ENCODE results near the gene IDNK.

Gene IDNK

DNA sequence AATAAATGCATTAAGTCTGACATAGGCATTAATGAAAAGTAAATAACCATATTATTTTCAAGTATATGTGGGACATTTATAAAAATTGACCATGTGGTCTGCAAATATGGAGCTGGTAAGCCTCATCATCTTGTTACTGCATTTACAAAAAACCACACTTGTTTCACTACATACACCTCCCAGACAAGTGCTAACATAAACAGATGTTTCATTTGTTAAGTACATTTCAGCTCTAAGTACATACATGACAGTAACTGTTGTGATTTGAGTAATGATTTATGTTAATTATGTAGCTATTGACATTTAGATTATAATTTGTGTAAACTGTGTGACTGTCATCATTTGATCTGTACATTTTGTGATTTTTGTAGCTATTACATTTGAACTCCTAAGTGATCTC, 13.9 kb downstream of the IDNK start:
- no peak for DNase-seq

DNA sequence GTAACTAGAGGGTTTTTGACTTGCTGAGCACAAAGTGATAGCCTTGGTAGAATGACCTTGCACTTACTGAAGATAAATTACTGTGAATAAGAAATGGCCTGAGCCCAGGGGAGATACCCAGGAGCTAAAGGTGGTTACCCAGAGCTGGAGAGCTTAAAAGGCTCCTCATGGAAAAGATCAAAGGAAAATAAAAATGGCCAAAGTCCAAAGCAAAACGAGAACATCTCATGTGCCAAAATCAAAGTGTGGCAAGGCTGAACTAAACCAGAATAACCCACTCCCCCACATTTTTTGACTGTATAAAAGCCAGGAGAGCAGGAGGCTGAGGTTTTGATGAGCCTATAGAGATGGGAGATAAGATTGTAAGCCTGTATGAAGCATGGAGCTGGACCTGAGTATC, 14.4 kb downstream of the IDNK start:
- no peak for DNase-seq

DNA sequence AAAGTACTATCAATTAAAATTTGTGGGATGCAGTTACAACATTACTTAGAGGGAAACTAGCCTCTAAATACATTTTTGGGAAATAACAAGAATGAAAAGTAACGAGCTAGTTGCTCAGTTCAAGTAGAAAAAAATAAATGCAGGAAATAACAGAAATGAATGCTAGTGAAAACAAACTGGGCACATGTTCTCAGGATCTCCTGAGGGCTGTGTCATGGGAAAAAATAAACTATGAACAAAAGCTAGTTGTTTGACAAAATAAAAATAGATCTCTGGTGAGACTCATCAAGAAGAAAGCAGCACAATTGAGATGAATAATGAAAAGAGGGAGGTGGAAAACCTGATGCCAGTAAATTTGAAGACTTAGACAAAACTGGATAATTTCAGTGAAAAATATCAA, 16.3 kb downstream of the IDNK start:
- DNase-seq: no peak

DNA sequence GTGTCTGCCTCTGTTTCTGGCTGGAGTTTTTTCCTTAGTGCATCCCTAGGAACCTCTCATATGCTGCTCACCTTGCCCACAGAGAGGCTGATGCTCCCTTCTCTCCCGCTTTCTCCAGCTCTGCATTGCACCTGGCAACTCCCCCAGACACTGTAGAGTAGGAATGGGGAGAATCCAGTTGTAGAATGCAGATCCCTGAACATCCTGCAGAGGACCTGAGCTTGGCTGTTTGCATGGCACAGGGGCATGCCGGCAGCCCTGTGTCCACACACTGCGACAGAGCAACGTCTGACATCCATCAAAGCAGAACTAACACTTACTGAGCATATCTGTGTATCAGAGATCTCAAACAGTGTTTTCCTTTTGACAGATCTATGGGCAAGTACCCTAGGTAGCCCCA, 19.9 kb downstream of the IDNK start:
- DNase-seq: no peak

DNA sequence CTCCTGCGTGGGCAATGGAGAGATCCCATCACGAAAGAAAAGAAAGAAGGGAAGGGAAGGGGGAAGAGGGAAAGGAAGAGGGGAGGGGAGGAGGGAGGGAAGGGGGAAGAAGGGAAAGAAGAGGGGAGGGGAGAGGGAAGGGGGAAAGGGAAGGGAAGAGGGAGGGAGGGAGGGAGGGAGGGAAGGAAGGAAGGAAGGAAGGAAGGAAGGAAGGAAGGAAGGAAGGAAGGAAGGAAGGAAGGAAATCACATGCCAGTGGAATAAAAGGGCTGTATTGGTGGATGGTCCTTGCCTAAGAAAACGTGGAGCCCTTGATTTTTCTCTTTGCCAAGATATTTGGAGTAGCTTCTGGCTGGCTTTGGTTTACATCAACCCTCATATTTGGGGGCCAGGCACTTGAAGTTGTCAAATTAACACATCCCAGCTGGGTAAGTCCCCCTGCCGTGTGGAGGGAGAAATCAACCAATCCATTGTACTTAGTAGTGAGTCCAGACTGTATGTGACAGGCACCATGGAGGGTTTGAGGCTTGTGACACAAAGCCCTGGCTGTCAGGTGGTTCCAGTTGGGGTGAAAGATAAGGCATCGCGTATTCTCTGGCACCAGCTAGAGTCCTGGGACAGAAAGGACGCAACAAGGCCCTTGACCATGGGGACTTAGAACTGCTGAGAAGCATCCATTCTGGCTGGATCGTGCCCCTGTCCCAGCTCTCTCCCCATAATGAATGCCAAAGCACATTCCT, 23.7 kb downstream of the IDNK start:
- DNase-seq: no peak

DNA sequence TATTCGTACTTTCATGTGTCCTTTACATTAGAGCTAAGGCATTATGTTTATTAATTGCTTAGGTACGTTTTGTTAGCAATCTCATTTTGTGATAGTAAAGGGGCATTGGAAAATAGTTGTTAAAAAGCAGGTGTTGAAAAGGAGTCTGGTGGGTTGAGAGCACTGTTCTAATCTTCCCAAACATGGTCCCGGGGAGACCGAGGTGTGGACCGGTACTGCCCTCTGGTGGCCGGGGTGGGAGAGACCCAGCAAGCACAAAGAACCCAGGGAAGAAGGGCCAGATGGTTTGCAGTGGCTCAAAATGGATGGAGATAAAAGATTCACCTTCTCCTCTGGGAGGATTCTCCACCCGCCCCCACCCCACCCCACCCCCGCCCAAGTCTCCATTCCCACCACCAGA, 26.1 kb downstream of the IDNK start:
- peak; percentile 30 for DNase-seq

DNA sequence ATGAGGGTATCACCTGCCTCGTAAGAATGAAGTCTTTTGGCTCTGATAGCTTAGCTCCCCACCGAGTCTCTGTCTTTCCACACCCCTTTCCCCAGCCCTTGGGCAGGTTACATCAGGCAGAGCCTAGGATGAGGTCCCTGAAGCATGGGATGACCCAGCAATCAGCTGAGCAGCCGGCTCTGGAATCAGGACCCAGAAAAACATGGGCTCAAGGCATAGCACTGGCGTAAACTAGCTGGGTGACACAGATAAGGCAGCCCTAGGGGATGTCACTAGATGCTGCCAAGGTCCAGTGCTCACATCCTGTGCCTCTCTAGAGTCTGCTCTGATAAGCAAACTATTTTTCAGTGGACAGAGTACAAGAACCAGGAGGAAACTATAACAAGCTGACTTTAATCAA, 26.6 kb downstream of the IDNK start:
- DNase-seq: no peak

DNA sequence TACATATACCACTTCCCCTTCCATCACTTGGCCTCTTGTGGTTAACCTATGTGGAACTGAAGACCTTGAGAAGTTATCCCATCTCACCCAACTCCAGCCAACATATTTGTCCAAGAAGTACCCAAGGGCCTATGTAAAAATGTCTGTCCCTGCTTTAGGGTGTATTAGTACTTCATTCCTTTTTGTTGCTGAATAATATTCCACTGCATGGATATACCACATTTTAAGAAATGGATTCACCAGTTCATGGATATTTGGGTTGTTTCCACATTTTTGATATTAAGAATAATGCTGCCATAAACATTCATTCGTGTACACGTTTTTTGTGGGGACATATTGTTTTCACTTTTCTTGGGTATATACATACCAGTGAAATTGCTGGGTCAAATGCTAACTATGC, 28.6 kb downstream of the IDNK start:
- no peak for DNase-seq

DNA sequence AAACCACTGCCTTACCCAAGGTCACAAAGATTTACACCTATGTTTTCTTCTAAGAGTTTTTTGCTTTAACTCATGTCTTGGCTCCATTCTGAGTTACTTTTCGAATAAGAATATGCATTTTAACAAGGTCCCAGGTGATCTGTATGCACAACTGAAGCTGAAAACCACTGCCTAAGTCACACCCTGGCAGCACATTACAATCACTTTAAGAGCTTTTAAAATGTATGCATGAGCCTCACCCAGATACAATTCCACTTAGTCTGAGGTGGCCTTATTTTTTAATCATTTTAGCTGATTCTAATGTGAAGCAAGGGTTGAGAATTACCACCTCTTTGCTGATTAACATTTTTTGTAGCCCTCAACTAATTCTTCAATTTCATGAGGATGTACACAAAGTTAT, 29.5 kb downstream of the IDNK start:
- no peak for DNase-seq

DNA sequence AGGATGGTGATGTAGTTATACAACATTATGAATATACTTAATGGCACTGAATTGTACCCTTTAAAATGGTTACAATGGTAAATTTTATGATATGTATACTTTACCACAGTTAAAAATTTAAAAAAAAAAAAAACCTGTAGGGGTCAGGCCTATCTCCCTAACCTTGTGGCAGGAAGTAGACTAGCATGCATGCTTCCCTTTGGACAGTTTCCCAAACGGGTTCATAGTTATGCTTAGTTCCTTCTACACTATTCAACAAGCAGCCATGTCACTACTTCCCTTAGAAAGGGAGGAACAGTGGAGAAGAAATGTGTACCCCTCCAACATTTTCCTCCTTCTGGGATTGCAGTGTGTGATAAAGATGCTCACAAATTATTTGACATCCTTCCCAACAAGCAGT, 32.5 kb downstream of the IDNK start:
- DNase-seq: no peak

DNA sequence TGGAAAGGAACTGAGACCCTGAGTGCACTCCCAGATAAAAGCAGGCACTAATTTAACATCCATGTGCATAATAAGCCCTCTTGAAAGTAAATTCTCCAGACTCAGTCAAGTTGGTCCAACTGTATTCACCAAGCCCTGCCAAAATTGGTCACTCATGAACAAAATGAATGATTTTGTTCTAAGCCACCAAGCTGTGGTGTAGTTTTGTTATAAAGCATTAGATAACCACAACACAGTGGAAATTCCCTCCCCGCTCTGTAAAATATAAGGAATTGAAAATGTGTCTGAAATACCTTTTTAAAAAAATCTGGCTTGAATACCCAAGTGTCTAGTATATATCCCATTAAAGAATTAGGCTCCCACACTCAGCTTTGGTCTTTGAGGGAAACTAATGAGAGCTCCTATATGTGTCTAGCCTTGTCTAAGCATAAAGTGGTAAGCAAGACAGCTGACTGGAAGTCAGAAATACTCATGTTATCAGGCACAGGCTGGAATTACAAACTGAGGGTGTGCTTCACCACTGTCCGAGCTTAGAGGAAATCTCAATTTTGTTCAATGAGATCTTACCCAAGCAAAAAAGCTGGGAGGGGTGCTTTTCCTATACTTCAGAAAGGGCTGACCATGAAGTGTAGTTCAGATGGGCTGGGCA, 33.2 kb downstream of the IDNK start:
- DNase-seq: no peak

DNA sequence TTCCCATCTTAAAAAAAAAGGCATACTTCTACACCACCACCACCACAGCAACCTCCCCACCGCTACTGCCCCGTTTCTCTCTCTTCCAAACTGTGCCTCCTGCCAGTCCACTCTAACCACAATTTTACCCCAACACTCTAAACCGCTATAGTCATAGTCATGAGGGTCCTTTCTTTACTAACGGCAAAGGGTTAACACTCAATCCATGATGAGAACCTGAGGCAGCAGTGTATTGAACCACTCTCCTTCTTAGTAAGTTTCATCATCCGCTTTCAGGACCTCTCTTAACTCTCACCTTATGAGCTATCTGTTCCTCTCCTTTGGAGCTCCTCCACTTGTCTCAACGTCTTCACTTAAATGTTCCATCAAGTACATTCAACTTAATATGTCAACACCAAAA, 34.0 kb downstream of the IDNK start:
- DNase-seq: no peak

DNA sequence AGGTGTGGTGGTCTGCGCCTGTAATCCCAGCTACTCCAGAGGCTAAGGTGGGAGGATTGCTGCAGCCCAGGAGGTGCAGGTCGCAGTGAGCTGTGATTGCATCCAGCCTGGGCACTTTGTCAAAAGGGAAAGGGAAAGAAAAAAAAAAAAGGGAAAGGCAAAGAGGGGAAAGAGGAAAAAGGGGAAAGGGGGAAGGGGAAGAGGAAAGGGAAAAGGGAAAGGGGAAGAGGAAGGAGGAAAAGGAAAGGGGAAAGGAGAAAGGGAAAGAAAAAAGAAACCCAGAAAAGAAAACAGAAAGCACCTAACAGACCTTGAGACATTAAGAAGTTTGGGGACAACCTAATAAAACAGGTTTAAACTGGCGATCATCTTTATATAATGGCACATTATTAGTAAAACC, 40.0 kb downstream of the IDNK start:
- DNase-seq: no peak

DNA sequence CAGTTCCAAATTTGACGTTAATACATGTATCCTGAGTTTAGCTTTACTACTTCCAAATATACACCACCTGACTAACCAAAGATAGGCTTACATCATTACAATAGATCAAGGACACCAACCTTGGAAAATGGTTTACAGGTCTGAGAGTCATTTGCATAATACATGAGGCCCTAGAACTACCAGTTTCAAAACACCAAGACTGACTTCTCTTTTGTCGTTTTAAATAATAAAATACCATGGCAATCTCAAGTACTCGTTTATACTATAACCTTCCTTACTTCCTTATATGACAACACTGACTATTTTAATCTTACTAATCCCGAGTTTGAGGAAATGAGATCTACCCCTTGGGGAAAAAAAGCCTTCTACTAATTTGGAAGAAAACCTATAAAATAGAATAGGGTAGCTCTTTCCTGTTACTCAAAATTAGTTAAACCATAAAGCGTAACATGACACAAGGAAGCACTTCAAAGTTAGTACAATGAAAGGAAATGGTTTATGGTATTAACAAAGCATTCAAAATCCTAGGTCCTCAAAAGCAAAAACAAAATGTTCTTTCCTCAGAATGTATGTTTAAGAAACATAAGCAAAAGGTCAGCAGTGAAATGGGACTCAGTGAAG, 42.7 kb downstream of the IDNK start:
- DNase-seq: no peak

DNA sequence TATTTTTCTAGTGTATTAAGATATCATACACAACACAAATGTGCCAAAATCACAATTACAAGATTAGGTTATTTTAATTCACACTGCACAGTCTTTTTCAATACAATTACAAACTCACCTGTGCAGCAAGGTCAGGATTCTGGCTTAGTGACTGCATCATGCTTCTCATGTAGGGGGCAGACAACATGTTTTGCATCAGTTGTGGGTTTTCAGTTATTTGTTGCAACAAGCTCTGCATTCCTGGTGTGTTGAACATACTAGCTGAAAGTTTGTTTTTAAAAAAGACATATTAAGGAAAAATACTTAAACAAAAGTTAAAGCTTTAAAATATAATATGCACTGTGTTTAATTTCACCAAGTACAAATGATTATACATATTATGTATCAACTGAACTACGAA, 46.1 kb downstream of the IDNK start:
- DNase-seq: no peak

DNA sequence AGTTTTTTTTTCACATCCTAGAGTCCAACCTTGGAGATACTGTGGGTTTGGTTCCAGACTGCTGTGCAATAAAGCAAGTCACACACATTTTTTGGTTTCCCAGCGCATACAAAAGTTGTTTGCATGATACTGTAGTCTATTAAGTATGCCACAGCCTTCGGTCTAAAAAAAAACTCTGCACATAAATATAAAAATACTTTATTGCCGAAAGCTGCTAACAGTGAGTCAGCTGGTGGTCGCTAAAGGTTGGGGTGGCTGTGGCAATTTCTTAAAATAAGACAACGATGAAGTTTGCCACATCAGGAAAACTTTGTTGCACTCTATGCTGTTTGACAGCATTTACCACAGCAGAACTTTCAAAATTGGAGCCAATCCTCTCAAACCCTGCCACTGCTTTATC, 47.4 kb downstream of the IDNK start:
- DNase-seq: no peak

DNA sequence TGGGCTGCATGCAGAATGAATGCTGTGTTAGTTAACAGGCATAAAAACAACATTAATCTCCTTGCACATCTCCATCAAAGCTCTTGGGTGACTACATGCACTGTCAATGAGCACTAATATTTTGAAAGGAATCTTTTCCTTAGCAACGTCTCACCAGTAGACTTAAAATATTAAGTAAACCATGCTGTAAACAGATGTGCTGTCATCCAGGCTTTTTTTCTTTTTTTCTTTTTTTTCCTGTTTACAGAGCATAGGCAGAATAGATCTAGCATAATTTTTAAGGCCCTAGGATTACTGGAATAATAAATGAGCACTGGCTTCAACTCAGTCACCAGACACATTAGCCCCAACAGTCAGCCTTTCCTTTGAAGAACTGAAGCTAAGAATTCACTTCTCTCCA, 48.5 kb downstream of the IDNK start:
- DNase-seq: no peak

DNA sequence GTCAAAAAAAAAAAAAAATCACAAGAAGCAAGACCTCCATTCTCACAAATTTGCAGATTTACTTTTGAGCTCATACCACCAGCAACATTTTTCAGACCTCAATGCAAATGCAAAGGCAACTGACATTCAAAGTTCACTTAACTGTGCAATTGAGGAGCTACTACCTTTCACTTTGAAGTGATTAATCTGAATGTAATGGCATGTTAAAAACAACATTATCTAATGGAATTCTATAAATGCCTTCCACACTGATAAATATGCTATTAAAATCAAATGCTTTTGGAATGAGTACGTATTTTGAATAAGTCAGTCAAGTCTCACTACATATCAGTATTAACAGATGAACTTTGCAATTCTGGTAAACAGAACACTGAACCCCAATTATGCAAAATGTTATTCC, 52.5 kb downstream of the IDNK start:
- no peak for DNase-seq

DNA sequence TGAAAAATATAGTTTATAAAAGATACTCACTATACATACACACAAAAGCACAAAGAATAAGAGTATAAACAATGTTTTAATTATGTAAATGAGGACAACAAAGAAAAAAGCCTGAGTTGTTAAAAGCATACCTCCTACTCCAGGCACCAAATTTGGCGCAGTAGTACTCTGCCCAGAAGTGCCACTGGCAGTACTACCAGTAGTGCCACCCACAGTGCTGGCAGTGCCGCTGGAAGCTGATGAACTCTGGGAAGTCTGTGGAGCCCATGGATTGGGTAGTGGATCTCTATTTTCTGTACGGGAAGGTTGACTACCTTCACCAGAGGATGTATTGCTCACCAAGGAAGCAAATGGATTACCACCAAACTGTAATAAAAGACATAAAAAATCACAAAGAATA, 54.7 kb downstream of the IDNK start:
- DNase-seq: no peak

DNA sequence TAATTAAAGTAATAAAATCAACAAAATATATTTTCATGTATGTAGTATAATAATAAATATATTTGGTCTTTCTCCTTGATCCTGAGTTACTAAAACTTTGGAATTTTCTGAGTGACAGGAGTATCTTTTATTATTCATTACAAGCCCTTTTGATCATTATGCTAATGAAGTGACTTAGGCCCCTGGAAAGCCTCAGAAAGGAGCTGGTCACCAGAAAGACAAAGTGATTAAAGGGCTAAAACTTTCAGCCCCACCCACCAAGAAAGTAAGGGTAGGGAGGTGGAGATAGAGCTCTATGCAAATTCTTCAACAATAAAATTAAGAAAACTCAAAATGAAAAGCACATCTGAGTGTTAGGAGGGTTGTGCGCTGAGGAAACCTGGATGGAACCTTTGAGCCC, 57.3 kb downstream of the IDNK start:
- no peak for DNase-seq

DNA sequence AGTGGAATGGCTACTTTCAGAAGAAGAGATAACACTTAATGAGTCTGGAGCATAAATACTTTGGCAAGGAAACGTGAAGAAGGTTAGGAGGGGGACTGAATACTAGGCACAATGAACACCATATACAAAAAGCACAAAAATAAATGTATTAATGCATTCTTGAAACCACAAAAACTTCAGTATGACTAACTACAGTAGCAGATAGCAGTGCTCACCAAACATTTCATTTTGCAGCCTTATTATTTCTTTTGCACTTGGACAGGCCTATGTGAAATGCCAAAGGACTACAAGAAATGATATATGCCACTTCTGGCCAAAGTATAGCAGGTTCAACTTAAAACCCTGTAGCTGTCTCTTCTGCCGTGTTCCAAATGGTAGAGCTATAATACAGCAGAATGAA, 58.5 kb downstream of the IDNK start:
- no peak for DNase-seq

DNA sequence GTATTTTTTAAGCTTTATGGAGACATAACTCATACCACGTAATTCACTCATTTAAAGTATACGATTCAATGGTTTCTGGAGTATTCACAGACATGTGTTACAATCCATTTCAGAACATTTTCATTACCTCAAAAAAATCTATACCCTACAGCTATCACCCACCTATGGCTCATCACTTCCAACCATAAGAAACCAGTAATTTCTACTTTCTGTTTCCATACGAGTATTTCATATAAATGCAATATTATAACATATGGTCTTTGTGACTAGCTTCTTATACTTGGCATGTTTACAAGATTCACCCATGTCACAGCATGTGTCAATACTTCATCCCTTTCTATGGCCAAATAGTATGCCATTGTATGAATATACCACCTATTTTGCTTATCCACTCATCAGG, 66.0 kb downstream of the IDNK start:
- DNase-seq: no peak

DNA sequence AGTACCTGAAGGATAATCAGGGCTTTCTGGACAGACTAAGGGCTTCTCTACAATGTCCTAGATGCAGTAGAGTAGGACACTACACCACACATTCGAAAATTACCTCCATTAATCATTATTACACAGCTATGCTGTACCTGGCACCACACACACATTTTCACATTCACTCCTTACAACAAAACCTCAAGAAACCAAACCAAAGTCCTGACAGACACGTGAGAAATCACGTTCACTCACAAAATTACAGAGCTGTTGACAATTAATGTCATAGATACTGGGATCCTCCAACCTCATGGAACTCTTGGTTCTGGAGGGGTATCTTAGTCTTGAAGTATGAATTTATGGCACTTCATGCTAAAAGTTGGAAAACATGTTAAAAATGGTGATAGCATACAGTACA, 68.5 kb downstream of the IDNK start:
- no peak for DNase-seq
